Endothelial cell of coronary artery (primary cell): ENCODE results near the gene ASTN2. TPM values are rescaled to one million over a fixed set of nuclear protein-coding genes. Genes with fewer than 3 reads are reported as not detected.

ENCODE experiments used
- total RNA-seq: library from RNA; depleted of rRNA; stranded (reverse); fragments of >200 nt; gene quantifications from 2 replicates; pipeline ENCODE4 v1.2.3, GENCODE V29; 2014

The ASTN2 gene
- total RNA-seq = 3.1 and 4.0 TPM in 2 replicates

DNA sequence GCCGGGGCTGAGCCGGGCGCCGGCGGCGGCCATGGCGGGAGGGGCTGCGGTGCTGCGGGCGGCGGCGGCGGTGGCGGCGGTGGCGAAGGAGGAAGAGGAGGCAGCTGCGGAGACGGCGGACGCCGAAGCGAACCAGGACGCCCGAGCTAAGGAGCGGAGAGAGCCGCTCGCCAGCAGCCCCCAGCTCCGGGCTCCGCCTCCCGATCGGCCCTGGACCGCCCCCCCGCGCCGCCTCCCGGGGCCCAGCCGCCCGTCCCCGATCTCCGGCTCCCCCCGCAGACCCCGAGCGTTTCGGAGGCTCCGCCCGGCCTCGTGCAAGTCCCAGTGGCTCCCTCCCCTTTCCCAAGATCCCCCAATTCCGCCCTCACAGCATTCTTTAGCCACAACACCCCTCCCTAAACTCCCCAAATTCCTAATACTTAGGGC, at the start of gene ASTN2:
Gene ASTN2, minus strand, starts transcription at position 152 of the 426 bp plus-strand sequence. Its CDS starts 119 bp downstream, at position 33.

GRCh38 chr9:116687074-116687753, 727.6 kb downstream of the ASTN2 start, which contains the start of gene TRIM32:
TRIM32 (plus strand) TSS chr9:116687305; CDS start chr9:116697743, 10,438 bp downstream.

